HG02840 (cell line): ENCODE data around the gene SLC16A10.
A peak's percentile ranks its signal among the peaks of the same experiment; 100 is the strongest.
"Not testable (repeated sequence)": the region's sequence is repeated elsewhere in the genome, so short reads cannot be mapped to it uniquely, and the experiment has no call there.

Experiments
- ATAC-seq: cut with Tn5 transposase; IDR thresholded peaks from one replicate; pipeline ENCODE4 v1.9.1; 2021; ENCODE audit warnings: mild to moderate bottlenecking, moderate library complexity, moderate number of reproducible peaks; ENCODE audit not compliant: unreplicated experiment, low FRiP score

Gene SLC16A10

GRCh38 chr6:111252726-111253125 is 165.4 kb downstream of the SLC16A10 start:
- ATAC-seq = no peak

- no peak for ATAC-seq
Observed at GRCh38 chr6:111254004-111254778, 166.9 kb downstream of the SLC16A10 start.

GRCh38 chr6:111254779-111255166 is 167.5 kb downstream of the SLC16A10 start:
- no peak for ATAC-seq

GRCh38 chr6:111255838-111256237 is 168.5 kb downstream of the SLC16A10 start:
- ATAC-seq = not testable (repeated sequence)

GRCh38 chr6:111256646-111257045 is 169.3 kb downstream of the SLC16A10 start:
- no peak for ATAC-seq

- no peak for ATAC-seq
Observed at GRCh38 chr6:111258010-111258409, 170.7 kb downstream of the SLC16A10 start.

- no peak for ATAC-seq
Observed at GRCh38 chr6:111258615-111259088, 171.3 kb downstream of the SLC16A10 start.

GRCh38 chr6:111259089-111259831 is 172.0 kb downstream of the SLC16A10 start:
- ATAC-seq = peak; percentile 99

GRCh38 chr6:111260570-111261298 is 173.4 kb downstream of the SLC16A10 start:
- no peak for ATAC-seq

- ATAC-seq = no peak
Observed at GRCh38 chr6:111263837-111264236, 176.5 kb downstream of the SLC16A10 start.

- ATAC-seq = no peak
Observed at GRCh38 chr6:111265842-111266241, 178.5 kb downstream of the SLC16A10 start.

- ATAC-seq = no peak
Observed at GRCh38 chr6:111266276-111266675, 179.0 kb downstream of the SLC16A10 start.

- no peak for ATAC-seq
Observed at GRCh38 chr6:111267764-111268333, 180.5 kb downstream of the SLC16A10 start.

- ATAC-seq = no peak
Observed at GRCh38 chr6:111269401-111269970, 182.2 kb downstream of the SLC16A10 start.

GRCh38 chr6:111270121-111270520 is 182.8 kb downstream of the SLC16A10 start:
- ATAC-seq = no peak

GRCh38 chr6:111274593-111275217 is 187.4 kb downstream of the SLC16A10 start:
- ATAC-seq = no peak

- no peak for ATAC-seq
Observed at GRCh38 chr6:111276335-111276734, 189.0 kb downstream of the SLC16A10 start.

GRCh38 chr6:111276736-111277135 is 189.4 kb downstream of the SLC16A10 start:
- ATAC-seq = no peak

- no peak for ATAC-seq
Observed at GRCh38 chr6:111277819-111278218, 190.5 kb downstream of the SLC16A10 start.

- no peak for ATAC-seq
Observed at GRCh38 chr6:111278731-111279130, 191.4 kb downstream of the SLC16A10 start.
